HG02943 (cell line): ENCODE results near the gene E4F1.
"Not testable (repeated sequence)": the region's sequence is repeated elsewhere in the genome, so short reads cannot be mapped to it uniquely, and the experiment has no call there.

Experiments
- ATAC-seq: cut with Tn5 transposase; IDR thresholded peaks from one replicate; pipeline ENCODE4 v1.9.1; 2021; ENCODE audit warnings: mild to moderate bottlenecking, low read depth, moderate library complexity; ENCODE audit not compliant: unreplicated experiment

Gene E4F1

GRCh38 chr16:2238838-2239675 lies 15.7 kb downstream of the E4F1 start:
- ATAC-seq = no peak

- not testable (repeated sequence) for ATAC-seq
Observed at GRCh38 chr16:2240331-2240730, 16.9 kb downstream of the E4F1 start.

GRCh38 chr16:2242598-2242997 lies 19.2 kb downstream of the E4F1 start:
- no peak for ATAC-seq

GRCh38 chr16:2243031-2243528 lies 19.7 kb downstream of the E4F1 start:
- no peak for ATAC-seq

GRCh38 chr16:2243781-2244180 lies 20.4 kb downstream of the E4F1 start:
- no peak for ATAC-seq

- no peak for ATAC-seq
Observed at GRCh38 chr16:2244301-2244700, 20.9 kb downstream of the E4F1 start.

GRCh38 chr16:2244926-2245795 lies 21.8 kb downstream of the E4F1 start:
- no peak for ATAC-seq

DNA sequence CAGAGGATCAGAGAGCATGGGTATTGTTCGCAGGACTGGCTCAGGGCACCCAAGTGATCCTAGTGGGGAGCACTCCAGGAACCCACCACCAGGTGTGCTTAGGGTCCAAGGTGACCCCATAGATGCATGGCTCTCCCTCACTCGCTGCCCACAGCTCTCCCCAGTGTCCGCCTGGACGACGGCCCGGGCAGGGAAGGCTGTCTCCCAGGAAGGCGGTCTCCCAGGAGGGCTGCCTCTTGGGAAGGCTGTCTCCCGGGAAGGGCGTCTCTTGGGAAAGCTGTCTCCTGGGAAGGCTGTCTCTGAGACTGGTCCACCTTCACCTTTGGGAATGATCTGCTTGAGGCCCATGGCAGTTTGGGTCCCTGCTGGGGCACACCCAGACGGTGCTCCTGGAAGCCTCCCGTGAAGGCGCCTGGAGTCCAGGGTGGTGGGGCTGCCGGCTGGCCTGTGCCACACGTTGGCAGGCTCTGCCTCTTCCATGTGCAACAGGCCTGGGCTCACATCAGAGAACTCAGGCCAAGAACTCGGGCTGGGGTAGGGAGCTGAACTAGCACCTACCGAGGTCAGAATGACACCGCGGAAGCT lies 23.0 kb downstream of the E4F1 start:
- no peak for ATAC-seq

GRCh38 chr16:2250652-2251295 lies 27.4 kb downstream of the E4F1 start:
- no peak for ATAC-seq

GRCh38 chr16:2251296-2252111 lies 28.1 kb downstream of the E4F1 start, which contains the start of gene ECI1:
ECI1 (minus strand) TSS chr16:2251587; CDS start chr16:2251566, 21 bp downstream.
- peak; percentile 79 for ATAC-seq

- ATAC-seq = no peak
Observed at GRCh38 chr16:2252806-2253148, 29.4 kb downstream of the E4F1 start.

DNA sequence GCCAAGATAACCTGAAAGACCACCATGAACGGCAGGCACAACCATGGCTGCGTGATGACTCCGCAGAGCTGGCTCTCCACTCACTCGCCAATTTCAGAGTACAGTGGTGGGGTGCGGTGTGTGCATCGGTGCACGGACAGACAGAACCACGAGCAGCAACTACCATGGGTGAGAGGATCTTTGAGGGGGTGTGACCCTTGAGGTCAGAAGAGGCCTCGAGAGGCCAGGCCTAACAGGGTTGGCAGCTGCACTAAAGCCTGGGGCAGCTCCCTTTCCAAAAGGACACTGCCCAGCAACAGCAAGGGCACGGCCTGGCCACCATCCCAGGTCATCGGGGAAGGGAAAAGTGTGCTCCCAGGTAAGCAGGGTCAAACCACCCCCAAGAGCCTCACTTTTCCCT lies 29.9 kb downstream of the E4F1 start:
- no peak for ATAC-seq

DNA sequence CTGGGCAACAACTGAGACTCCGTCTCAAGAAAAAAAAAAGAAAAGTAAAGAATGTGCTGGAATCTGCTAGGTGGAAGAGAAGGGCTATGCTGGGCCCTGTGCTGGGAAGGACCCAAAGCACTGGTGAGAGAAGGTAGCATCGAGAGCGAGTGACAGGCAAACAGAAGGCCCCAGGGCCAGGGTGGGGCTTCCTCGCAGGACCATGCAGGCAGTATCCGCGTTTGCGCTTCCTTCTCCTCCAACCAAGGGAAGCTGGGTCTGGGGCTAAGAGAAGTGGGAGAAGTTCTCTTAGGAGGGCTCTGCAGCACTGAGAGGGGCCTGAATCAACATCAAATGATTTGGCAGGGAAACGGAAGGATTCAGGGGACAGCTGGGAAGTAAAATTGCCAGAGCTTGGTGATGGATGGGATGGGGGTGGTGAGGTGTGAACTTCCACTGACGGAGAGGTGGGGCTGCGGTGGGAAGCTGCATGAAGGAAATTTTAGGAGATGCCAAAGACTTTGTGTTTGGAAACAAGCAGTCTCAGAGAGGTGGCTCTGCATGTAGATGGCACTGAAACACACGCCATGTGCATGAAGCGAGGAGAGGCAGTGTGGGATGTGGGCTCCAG lies 33.2 kb downstream of the E4F1 start:
- ATAC-seq = no peak

- no peak for ATAC-seq
Observed at GRCh38 chr16:2257726-2258125, 34.3 kb downstream of the E4F1 start.

- not testable (repeated sequence) for ATAC-seq
Observed at GRCh38 chr16:2258530-2258929, 35.1 kb downstream of the E4F1 start.

DNA sequence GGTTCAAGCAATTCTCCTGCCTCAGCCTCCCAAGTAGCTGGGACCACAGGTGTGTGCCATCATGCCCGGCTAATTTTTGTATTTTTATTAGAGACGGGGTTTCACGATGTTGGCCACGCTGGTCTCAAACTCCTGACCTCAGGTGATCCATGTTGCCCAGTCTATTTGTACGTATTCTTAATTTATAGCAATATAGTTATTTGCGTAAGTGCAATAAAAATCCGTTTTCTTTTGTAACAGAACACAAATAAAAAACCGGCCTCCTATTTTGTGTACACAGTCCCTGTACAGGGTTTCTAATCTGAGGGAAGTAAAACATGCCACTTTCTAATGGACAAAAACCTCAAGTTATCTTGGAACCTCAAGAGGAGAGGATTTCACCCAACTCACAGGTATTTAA lies 36.9 kb downstream of the E4F1 start:
- no peak for ATAC-seq

GRCh38 chr16:2263026-2263425 lies 39.6 kb downstream of the E4F1 start:
- ATAC-seq = not testable (repeated sequence)

DNA sequence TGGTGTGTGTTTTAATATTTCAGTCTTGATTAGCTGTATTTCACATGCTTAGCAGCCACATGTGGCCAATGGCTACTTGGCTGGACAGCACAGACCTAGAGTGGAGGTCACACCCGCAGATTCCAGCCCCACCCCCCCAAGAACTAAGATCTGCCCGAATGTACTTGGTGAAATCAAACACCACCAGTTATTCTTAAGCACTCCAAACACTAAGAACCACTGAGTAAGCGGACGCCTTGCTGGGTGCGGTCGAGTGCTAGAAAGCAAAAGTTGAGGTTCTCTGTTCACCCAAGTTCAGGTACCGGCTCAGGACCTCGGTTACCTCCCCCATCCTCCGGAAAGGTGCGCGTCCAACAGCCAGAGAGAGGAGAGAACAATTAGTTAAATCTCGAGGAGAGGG lies 43.5 kb downstream of the E4F1 start:
- not testable (repeated sequence) for ATAC-seq

DNA sequence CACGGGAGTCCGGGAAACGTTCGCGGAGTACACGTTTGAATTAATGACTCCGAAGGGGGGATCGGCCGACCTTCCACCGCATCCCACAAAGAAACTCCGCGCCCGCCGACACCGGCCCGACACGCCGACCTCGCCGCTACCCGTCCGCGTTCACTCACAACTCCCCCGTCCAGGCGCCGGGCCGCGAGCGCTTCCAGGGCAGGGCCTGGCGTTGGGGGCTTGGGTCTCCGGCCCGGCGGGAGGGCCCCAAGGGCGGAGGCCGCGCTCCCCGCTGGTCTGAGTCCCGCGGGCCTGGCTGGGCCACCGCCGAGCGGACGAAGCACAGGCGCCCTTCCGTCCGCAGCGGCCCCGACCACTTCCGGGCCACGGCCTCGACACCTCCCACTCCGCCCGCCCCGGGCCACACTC lies 44.1 kb downstream of the E4F1 start:
- ATAC-seq = peak; percentile 57
